Measurements from ENCODE around the gene LRRC15.

LRRC15 gene

GRCh38 chr3:194364652-194365434 lies 4.7 kb downstream of the LRRC15 start:
- no peak overlapping the region for H3K4me3 ChIP-seq (ENCODE audit: low read length)
- H3K9me3 ChIP-seq (ENCODE audit: control insufficient read depth, insufficient read depth, low read length) = no peaks in the 10 kb centered on the region
- no peaks in the 10 kb centered on the region for H3K4me1 ChIP-seq (ENCODE audit: control insufficient read depth, low read length)
- no peak overlapping the region for H3K27ac ChIP-seq (ENCODE audit: low read depth, low read length)
- TF ChIP-seq, protein P1, sequence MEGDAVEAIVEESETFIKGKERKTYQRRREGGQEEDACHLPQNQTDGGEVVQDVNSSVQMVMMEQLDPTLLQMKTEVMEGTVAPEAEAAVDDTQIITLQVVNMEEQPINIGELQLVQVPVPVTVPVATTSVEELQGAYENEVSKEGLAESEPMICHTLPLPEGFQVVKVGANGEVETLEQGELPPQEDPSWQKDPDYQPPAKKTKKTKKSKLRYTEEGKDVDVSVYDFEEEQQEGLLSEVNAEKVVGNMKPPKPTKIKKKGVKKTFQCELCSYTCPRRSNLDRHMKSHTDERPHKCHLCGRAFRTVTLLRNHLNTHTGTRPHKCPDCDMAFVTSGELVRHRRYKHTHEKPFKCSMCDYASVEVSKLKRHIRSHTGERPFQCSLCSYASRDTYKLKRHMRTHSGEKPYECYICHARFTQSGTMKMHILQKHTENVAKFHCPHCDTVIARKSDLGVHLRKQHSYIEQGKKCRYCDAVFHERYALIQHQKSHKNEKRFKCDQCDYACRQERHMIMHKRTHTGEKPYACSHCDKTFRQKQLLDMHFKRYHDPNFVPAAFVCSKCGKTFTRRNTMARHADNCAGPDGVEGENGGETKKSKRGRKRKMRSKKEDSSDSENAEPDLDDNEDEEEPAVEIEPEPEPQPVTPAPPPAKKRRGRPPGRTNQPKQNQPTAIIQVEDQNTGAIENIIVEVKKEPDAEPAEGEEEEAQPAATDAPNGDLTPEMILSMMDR (IDR thresholded peaks at IDR 0.05; ENCODE audit: low read depth, low read length, poor library complexity, severe bottlenecking) = no peak
- TF ChIP-seq EZH2phosphoT487 (IDR thresholded peaks at IDR 0.05; ENCODE audit: borderline replicate concordance, low read length) = no peak
- no peaks in the 10 kb centered on the region for H3K9me2 ChIP-seq (replicated peaks; ENCODE audit: control insufficient read depth, low read length)
- H3K27me3 ChIP-seq (ENCODE audit: control insufficient read depth, low read length) = peaks cover 20% of the 10 kb centered on the region
- no peaks in the 10 kb centered on the region for H3K36me3 ChIP-seq (ENCODE audit: control insufficient read depth, low read length)
- H3K79me2 ChIP-seq (ENCODE audit: control insufficient read depth, low read length) = no peaks in the 10 kb centered on the region
- no peaks in the 10 kb centered on the region for H3F3A ChIP-seq (ENCODE audit: control insufficient read depth, insufficient read depth)
- no peaks in the 10 kb centered on the region for H4K20me1 ChIP-seq (ENCODE audit: control insufficient read depth, insufficient read depth, low read depth, low read length)
- no peak overlapping the region for H3K4me2 ChIP-seq (ENCODE audit: low read length)

DNA sequence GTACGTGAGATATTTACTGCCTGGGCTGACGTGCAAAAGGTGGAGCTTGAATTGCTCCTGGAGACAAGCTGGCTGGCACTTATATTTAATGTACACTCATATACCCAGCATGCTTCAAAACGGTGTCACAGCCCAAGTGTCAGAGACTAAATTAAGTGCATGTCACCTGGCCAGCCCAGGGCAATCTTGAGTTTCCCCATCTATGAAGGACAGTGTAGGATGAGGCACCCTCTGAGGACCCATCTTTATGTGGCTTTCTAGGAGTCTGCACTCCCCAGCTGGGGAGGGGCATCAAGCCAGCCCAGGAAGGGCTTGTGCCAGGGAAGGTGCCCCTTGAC lies 5.3 kb downstream of the LRRC15 start:
- Histone ChIP-seq H3F3A (ENCODE audit: control insufficient read depth, insufficient read depth) (no peaks in the 10 kb centered on the region), H3K79me2 (ENCODE audit: control insufficient read depth, low read length) (no peaks in the 10 kb centered on the region), H3K4me2 (ENCODE audit: low read length) (no peak overlapping the region), H3K9me2 (replicated peaks; ENCODE audit: control insufficient read depth, low read length) (no peaks in the 10 kb centered on the region), H3K9me3 (ENCODE audit: control insufficient read depth, insufficient read depth, low read length) (no peaks in the 10 kb centered on the region), H3K27me3 (ENCODE audit: control insufficient read depth, low read length) (peaks cover 15% of the 10 kb centered on the region), H3K4me3 (ENCODE audit: low read length) (no peak overlapping the region), H3K36me3 (ENCODE audit: control insufficient read depth, low read length) (no peaks in the 10 kb centered on the region), H3K4me1 (ENCODE audit: control insufficient read depth, low read length) (no peaks in the 10 kb centered on the region), H4K20me1 (ENCODE audit: control insufficient read depth, insufficient read depth, low read depth, low read length) (no peaks in the 10 kb centered on the region), H3K27ac (ENCODE audit: low read depth, low read length) (no peak overlapping the region)
- TF ChIP-seq, protein P1 (IDR thresholded peaks at IDR 0.05; ENCODE audit: low read depth, low read length, poor library complexity, severe bottlenecking) = no peak
- no peak for TF ChIP-seq EZH2phosphoT487 (IDR thresholded peaks at IDR 0.05; ENCODE audit: borderline replicate concordance, low read length)

- H3K4me3 ChIP-seq (ENCODE audit: low read length) = no peak overlapping the region
- peaks cover 13% of the 10 kb centered on the region for H3K27me3 ChIP-seq (ENCODE audit: control insufficient read depth, low read length)
These were observed 9.0 kb downstream of the LRRC15 start for GRCh38 chr3:194360568-194360967.

More at GRCh38 chr3:194360568-194360967, 9.0 kb downstream of the LRRC15 start:
- Histone ChIP-seq H3K36me3 (ENCODE audit: control insufficient read depth, low read length) (no peaks in the 10 kb centered on the region), H3K9me2 (replicated peaks; ENCODE audit: control insufficient read depth, low read length) (no peaks in the 10 kb centered on the region), H3K79me2 (ENCODE audit: control insufficient read depth, low read length) (no peaks in the 10 kb centered on the region), H3F3A (ENCODE audit: control insufficient read depth, insufficient read depth) (no peaks in the 10 kb centered on the region), H4K20me1 (ENCODE audit: control insufficient read depth, insufficient read depth, low read depth, low read length) (no peaks in the 10 kb centered on the region), H3K4me1 (ENCODE audit: control insufficient read depth, low read length) (no peaks in the 10 kb centered on the region), H3K27ac (ENCODE audit: low read depth, low read length) (no peak overlapping the region), H3K4me2 (ENCODE audit: low read length) (no peak overlapping the region), H3K9me3 (ENCODE audit: control insufficient read depth, insufficient read depth, low read length) (no peaks in the 10 kb centered on the region)
- TF ChIP-seq EZH2phosphoT487 (IDR thresholded peaks at IDR 0.05; ENCODE audit: borderline replicate concordance, low read length) = no peak
- TF ChIP-seq, protein P1 (IDR thresholded peaks at IDR 0.05; ENCODE audit: low read depth, low read length, poor library complexity, severe bottlenecking) = no peak

Measured in DOHH2 (cell line).